Pancreas (tissue), 10 donors: ENCODE measurements around the gene MOCOS. TPM values are rescaled to one million over a fixed set of nuclear protein-coding genes. Genes with fewer than 3 reads are reported as not detected.

Experiments
- ATAC-seq, 4 donors: fragments of 200-7000 bp; cut with Tn5 transposase; one replicate each; pipeline versions ENCODE4 v1.8.0 to v1.9.1; 2020; ENCODE audit warnings: mild to moderate bottlenecking in 4 of 4, moderate library complexity in 4 of 4
- DNase-seq, 6 donors: peaks; one replicate each; pipeline ENCODE4 v3.0.0-alpha.2; 2020
- FAIRE-seq: peaks from 2 replicates; lab custom pipeline; 2012; peaks lifted over from hg19 to GRCh38; lab: Jason Lieb, UNC
- H3K27ac ChIP-seq, 4 donors: fragments of 200-600 bp; sonication (generic); 1 replicate in 3 of 4; 2 replicates in 1 of 4; pipeline versions ENCODE4 v1.5.0 to v1.8.0; 2020
- H3K27me3 ChIP-seq, 4 donors: fragments of 200-600 bp; one replicate each; pipeline ENCODE4 v1.8.0; 2021
- H3K36me3 ChIP-seq, 3 donors: fragments of 200-600 bp; sonication (generic) in 1 of 3; one replicate each; pipeline versions ENCODE4 v1.5.0 to v1.8.0; 2020 to 2021
- H3K4me1 ChIP-seq, 3 donors: fragments of 200-600 bp; one replicate each; pipeline ENCODE4 v1.8.0; 2021
- H3K4me3 ChIP-seq, 4 donors: fragments of 200-600 bp; sonication (generic) in 2 of 4; one replicate each; pipeline versions ENCODE4 v1.5.0 to v1.8.0; 2020 to 2021
- H3K9me3 ChIP-seq, 4 donors: fragments of 200-600 bp; one replicate each; pipeline ENCODE4 v1.8.0; 2021
- CTCF ChIP-seq, 4 donors: fragments of 200-600 bp; sonication (generic) in 3 of 4; IDR thresholded peaks; one replicate each; pipeline versions ENCODE4 v1.5.0 to v1.8.0; 2021; ENCODE audit warnings: antibody characterized with exemption in 4 of 4
- WGBS, 2 donors: extraction: QIAGEN DNeasy Blood & Tissue Kit; methylation state at CpG; one replicate each; pipeline ENCODE4 v1.1.7; 2013; 5-methylcytosine and 5-hydroxymethylcytosine counted together
- intact Hi-C, 3 donors: fragments of 100-400 bp; cut with DNase I; formaldehyde crosslinking; loops; one replicate each; pipeline versions ENCODE4 v1.11.1 to v1.14.2; 2022
- polyA plus RNA-seq, 2 donors: library from polyadenylated mRNA; stranded (reverse); fragments of 200-250 nt; gene quantifications; one replicate each; pipeline ENCODE4 v1.2.3, GENCODE V29; 2013
- total RNA-seq, 6 donors: library from RNA; stranded (reverse); fragmentation: NEBNext Ultra II Directional in 4 of 6; extraction: Animal tissue kit (Norgen Biotek cat#: 25700) in 4 of 6; gene quantifications; one replicate each; pipeline versions ENCODE4 v1.2.1 to v1.2.4, GENCODE V29; 2021 to 2023
- donor health status: healthy with polysubstance abuse.
- donor health status: DM: no; HTN: no; CAD: no; lungs with moderate emphysema.
- donor health status: DM: no; HTN: no; CAD: no.
- donor health status: control.
- donor health status: control.
- donor health status: Bipolar disorder and iron deficiency.
- donor health status: DM: yes; HTN: yes; CAD: no.
- donor health status: DM: no; HTN: no; CAD: no.
- donor health status: DM: no; HTN: no; CAD: no.
- donor health status: DM: yes; HTN: yes; CAD: no.

Gene MOCOS
- total and polyA plus RNA-seq, 8 donors, result 0.49 to 1.6 (median 0.92) TPM

- Histone ChIP-seq H3K27ac (no peak overlapping the region), H3K4me1 (no peaks in the 10 kb centered on the region), H3K27me3 (no peaks in the 10 kb centered on the region), H3K4me3 (no peak overlapping the region), H3K36me3 (peaks cover 0 to 41% (median 3%) of the 10 kb centered on the region in 3 donors), H3K9me3 (no peaks in the 10 kb centered on the region)
- ATAC-seq, result no peak
- intact Hi-C loops, result no loop called here
- FAIRE-seq, result no peak
- WGBS, 2 donors, result 94 to 95% methylated on average over 2 of the region's 2 CpGs
- no peak for TF ChIP-seq CTCF (IDR thresholded peaks at IDR 0.05)
- no peak for DNase-seq
These were observed 11.1 kb upstream of the MOCOS start for GRCh38 chr18:36176177-36176584.

DNA sequence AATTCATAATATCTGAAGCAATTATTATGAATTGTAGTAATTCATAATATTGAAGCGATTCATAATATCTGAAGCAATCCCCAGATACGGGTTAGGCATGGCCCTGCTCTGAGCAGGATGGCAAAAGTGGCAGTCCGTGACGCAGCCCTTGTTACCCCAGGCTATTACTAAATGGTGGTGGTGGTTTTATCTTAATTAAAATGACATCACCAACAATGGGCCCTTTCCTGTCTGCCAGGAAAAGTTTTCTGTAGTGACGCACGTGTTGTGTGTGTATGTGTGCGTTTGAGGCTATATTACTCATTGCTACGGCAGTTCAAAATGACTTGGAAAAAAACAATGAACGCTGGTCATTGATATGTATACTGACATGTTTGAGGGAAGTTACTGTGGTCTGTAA, 10.6 kb upstream of the MOCOS start:
- Histone ChIP-seq H3K4me3 (no peak overlapping the region), H3K9me3 (no peaks in the 10 kb centered on the region), H3K27ac (no peak overlapping the region), H3K4me1 (no peaks in the 10 kb centered on the region), H3K36me3 (peaks cover 0 to 35% (median 0%) of the 10 kb centered on the region in 3 donors), H3K27me3 (no peaks in the 10 kb centered on the region)
- FAIRE-seq, result no peak
- intact Hi-C loops, result no loop called here
- TF ChIP-seq CTCF (IDR thresholded peaks at IDR 0.05), result no peak
- WGBS, 2 donors, result 88 to 96% methylated on average over 9 of the region's 9 CpGs
- ATAC-seq, result no peak
- no peak for DNase-seq

DNA sequence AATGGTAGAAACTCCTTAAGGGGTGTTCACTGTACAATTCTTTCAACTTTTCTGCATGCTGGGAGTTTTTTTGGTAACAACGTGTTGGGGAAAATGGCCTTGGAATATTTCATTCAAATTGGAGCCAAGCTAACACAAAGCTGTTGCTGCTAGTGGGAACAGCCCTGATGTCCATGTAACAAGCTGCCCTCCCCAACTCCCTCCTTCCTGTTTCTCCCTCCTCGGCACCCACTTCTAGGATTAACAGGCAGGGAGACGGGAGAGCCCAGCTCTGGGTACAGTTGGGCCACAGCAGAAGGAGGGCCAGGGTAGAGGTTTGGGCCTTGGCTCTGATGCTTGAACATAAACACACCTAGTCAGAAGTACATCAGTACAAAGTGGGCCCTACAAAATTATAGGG, 9.4 kb upstream of the MOCOS start:
- intact Hi-C loops, result no loop called here
- H3K4me1 ChIP-seq, result no peaks in the 10 kb centered on the region
- no peak overlapping the region for H3K4me3 ChIP-seq
- peaks cover 0 to 28% (median 0%) of the 10 kb centered on the region in 3 donors for H3K36me3 ChIP-seq
- H3K27ac ChIP-seq, result no peak overlapping the region
- DNase-seq (no peak), ATAC-seq (no peak), FAIRE-seq (no peak)
- no peaks in the 10 kb centered on the region for H3K9me3 ChIP-seq
- no peak for TF ChIP-seq CTCF (IDR thresholded peaks at IDR 0.05)
- H3K27me3 ChIP-seq, result no peaks in the 10 kb centered on the region
- 74 to 82% methylated on average over 3 of the region's 3 CpGs for WGBS, 2 donors

DNA sequence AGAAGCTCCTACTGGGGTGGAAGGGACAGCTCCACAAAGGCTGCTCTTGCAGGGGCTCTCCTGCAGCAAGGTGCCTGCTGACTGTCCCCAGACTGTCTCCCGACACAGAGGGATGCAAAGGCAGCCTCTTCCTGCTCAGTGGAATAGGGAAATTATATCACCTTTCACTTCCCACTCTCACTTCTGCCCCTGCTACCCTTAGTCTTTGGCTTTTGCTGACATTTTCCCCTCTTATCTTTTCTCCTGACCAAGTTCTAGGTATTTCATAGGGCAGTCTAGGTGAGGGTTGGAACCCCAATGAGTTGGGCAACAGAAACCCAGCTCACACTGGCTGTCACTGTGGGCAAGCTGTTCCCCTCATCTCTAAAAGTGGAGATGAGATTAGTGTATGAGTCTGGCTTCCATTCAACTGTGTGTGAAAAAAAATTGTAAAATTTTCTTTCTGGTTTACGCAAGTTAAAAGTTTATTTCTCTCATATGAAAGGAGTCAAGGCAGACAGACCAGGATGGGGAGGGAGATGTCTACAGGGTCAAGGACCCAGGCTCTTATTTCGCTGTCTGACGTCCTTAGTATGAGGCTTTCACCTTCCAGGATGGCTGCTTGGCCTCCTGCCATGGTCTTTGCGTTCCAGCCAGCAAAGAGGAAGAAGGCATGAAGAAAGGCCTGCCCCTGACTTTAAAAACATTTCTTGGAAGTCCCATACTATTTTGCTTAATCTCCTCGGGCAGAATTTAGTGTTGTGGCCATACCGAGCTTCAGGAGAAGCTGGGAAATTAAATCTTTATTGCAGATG, 7.5 kb upstream of the MOCOS start:
- Histone ChIP-seq H3K4me1 (no peaks in the 10 kb centered on the region), H3K4me3 (no peak overlapping the region), H3K27ac (no peak overlapping the region), H3K9me3 (no peaks in the 10 kb centered on the region), H3K36me3 (peaks cover 0 to 22% (median 0%) of the 10 kb centered on the region in 3 donors), H3K27me3 (no peaks in the 10 kb centered on the region)
- peak in 3 of 4 donors; percentile 65 to 73 (median 67) for ATAC-seq
- FAIRE-seq, result no peak
- WGBS, 2 donors, result 37 to 41% methylated on average over 7 of the region's 7 CpGs
- no peak for TF ChIP-seq CTCF (IDR thresholded peaks at IDR 0.05)
- intact Hi-C loops, result loop anchor here in 1 of 3 donors (10.0 kb wide), 1 partner anchor 85 kb away; no protein-coding TSS in a partner anchor
- DNase-seq, result peak in 5 of 6 donors; percentile 21 to 74 (median 51)

DNA sequence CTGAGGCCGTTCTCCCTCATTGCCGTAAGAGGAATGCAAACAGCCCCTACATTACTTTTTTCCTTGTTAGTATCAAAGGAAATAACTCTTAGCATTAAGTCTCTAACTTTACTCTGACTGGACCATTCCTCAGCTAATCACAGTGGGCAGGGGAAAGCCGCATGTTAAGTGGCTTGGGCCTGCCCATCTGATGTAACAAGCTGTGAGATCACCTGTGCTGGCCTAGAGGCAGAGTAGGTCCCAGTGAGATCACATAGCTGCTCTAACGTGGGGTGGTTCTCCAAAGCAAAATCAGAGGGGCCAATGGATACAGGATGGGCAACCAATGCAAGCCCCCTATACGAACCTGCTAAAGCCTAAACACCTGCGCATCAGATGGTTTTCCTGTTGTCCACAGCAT, 5.9 kb upstream of the MOCOS start:
- TF ChIP-seq CTCF (IDR thresholded peaks at IDR 0.05), result no peak
- FAIRE-seq (no peak), DNase-seq (no peak), ATAC-seq (no peak)
- intact Hi-C loops, result loop anchor here in 1 of 3 donors (10.0 kb wide), 1 partner anchor 83 kb away; no protein-coding TSS in a partner anchor
- no peaks in the 10 kb centered on the region for H3K27me3 ChIP-seq
- WGBS, 2 donors, result 78 to 80% methylated on average over 6 of the region's 6 CpGs
- H3K4me1 ChIP-seq, result no peaks in the 10 kb centered on the region
- peaks cover 0 to 10% (median 0%) of the 10 kb centered on the region in 3 donors for H3K36me3 ChIP-seq
- no peak overlapping the region for H3K27ac ChIP-seq
- H3K9me3 ChIP-seq, result no peaks in the 10 kb centered on the region
- H3K4me3 ChIP-seq, result no peak overlapping the region
